ENCODE data around the gene CORO7. TPM values are rescaled to one million over a fixed set of nuclear protein-coding genes. Genes with fewer than 3 reads are reported as not detected.

The CORO7 gene
- total RNA-seq, 1 donor from 2014 or later: 30.9 TPM

- no peak overlapping the region for H3K27ac ChIP-seq
- H3K27me3 ChIP-seq: no peaks in the 10 kb centered on the region
- H3K4me1 ChIP-seq: peaks cover 10% of the 10 kb centered on the region
- H3K9me3 ChIP-seq: no peaks in the 10 kb centered on the region
- DNase-seq (ENCODE audit: extremely low spot score in 2 of 2): no peak
- H3K36me3 ChIP-seq: peaks cover 0 to 13% of the 10 kb centered on the region in 2 donors
- no peak for TF ChIP-seq POLR2AphosphoS5 (IDR thresholded peaks at IDR 0.05; ENCODE audit: insufficient read depth in 1 of 2, low read depth in 1 of 2)
- TF ChIP-seq CTCF (IDR thresholded peaks at IDR 0.05): no peak
- H3K4me3 ChIP-seq: no peak overlapping the region
- intact Hi-C loops (cut with DNase I): no loop called here
These were observed 52.0 kb downstream of the CORO7 start for GRCh38 chr16:4364196-4365013.

GRCh38 chr16:4362476-4363135 is 53.8 kb downstream of the CORO7 start:
- H3K27me3 ChIP-seq: no peaks in the 10 kb centered on the region
- no peak for TF ChIP-seq POLR2AphosphoS5 (IDR thresholded peaks at IDR 0.05; ENCODE audit: insufficient read depth in 1 of 2, low read depth in 1 of 2)
- TF ChIP-seq CTCF (IDR thresholded peaks at IDR 0.05): no peak
- no peak for TF ChIP-seq POLR2A (IDR thresholded peaks at IDR 0.05)
- H3K4me3 ChIP-seq: no peak overlapping the region
- peaks cover 5% of the 10 kb centered on the region for H3K4me1 ChIP-seq
- peaks cover 0 to 13% of the 10 kb centered on the region in 2 donors for H3K36me3 ChIP-seq
- no peak overlapping the region for H3K27ac ChIP-seq
- intact Hi-C loops (cut with DNase I): no loop called here
- DNase-seq (ENCODE audit: extremely low spot score in 2 of 2): no peak
- H3K9me3 ChIP-seq: no peaks in the 10 kb centered on the region

GRCh38 chr16:4361944-4362311 is 54.5 kb downstream of the CORO7 start:
- no peak overlapping the region for H3K27ac ChIP-seq
- peaks cover 5% of the 10 kb centered on the region for H3K4me1 ChIP-seq
- H3K36me3 ChIP-seq: peaks cover 0 to 13% of the 10 kb centered on the region in 2 donors
- H3K9me3 ChIP-seq: no peaks in the 10 kb centered on the region
- no peak overlapping the region for H3K4me3 ChIP-seq
- no peak for DNase-seq (ENCODE audit: extremely low spot score in 2 of 2)
- intact Hi-C loops (cut with DNase I): no loop called here
- no peaks in the 10 kb centered on the region for H3K27me3 ChIP-seq
- no peak for TF ChIP-seq CTCF (IDR thresholded peaks at IDR 0.05)
- TF ChIP-seq POLR2AphosphoS5 (IDR thresholded peaks at IDR 0.05; ENCODE audit: insufficient read depth in 1 of 2, low read depth in 1 of 2): no peak
- no peak for TF ChIP-seq POLR2A (IDR thresholded peaks at IDR 0.05)

GRCh38 chr16:4361033-4361943 is 55.1 kb downstream of the CORO7 start:
- Histone ChIP-seq H3K4me1 (peaks cover 5% of the 10 kb centered on the region), H3K4me3 (no peak overlapping the region), H3K36me3 (peaks cover 0 to 13% of the 10 kb centered on the region in 2 donors), H3K9me3 (no peaks in the 10 kb centered on the region), H3K27me3 (no peaks in the 10 kb centered on the region), H3K27ac (no peak overlapping the region)
- intact Hi-C loops (cut with DNase I): no loop called here
- no peak for DNase-seq (ENCODE audit: extremely low spot score in 2 of 2)
- TF ChIP-seq CTCF (IDR thresholded peaks at IDR 0.05): no peak

Data from vagina (tissue), 2 donors.